HG03460 (cell line): ENCODE results near the gene HCN2.
"Not testable (repeated sequence)": the region's sequence is repeated elsewhere in the genome, so short reads cannot be mapped to it uniquely, and the experiment has no call there.

Source experiments
- ATAC-seq: cut with Tn5 transposase; IDR thresholded peaks from one replicate; pipeline ENCODE4 v1.9.1; 2021; ENCODE audit not compliant: unreplicated experiment

Gene HCN2

DNA sequence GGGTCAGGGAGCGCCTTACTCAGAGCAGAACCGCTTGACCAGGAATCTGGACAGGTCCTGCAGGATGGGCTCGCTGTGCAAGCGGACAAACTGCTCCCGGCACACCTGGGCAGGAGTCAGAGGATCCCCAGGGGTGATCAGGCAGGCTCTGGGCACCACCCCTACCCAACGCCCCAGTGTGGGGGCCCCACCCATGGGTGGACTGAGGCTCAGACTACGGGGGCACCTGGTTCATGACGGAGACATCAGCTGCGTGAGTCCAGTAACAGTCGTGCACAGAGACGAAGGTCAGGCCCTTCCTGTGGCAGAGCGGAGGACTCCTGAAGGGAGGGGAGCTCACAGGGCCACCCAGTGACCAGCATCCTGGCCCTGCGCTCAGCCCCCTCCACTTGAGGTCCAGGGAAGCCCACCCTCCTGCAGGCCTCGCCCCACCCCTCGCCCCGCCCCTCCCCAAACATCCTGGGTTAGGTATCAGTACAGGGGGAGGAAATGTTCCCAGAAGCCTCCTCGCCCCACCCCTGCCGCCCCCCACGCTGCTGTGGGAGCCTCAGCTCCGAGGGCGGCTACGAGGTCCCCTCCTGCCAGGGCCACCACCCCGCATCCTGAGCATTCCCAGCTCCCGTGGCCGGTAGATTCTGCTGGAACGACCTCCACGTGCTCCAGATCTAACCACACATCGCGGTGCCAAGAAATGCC lies 28.0 kb downstream of the HCN2 start:
- no peak for ATAC-seq

DNA sequence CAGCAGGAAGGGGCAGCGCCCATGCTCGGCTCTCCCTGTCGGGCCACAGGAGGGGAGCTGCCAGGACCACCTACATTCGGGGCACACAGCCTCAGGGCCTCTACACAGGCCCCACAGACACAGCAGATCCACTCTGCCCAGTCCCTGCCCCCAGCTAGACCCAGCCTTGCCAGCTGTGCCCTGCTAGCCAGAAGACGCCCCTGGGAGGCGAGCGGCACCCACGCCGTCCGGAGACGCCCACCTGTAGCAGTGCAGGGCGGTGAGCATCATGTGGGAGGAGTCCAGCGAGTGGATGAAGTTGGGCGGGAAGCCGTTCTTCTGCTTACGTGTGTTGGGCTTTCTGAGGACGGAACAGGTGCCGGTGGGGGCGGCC lies 28.6 kb downstream of the HCN2 start:
- no peak for ATAC-seq

DNA sequence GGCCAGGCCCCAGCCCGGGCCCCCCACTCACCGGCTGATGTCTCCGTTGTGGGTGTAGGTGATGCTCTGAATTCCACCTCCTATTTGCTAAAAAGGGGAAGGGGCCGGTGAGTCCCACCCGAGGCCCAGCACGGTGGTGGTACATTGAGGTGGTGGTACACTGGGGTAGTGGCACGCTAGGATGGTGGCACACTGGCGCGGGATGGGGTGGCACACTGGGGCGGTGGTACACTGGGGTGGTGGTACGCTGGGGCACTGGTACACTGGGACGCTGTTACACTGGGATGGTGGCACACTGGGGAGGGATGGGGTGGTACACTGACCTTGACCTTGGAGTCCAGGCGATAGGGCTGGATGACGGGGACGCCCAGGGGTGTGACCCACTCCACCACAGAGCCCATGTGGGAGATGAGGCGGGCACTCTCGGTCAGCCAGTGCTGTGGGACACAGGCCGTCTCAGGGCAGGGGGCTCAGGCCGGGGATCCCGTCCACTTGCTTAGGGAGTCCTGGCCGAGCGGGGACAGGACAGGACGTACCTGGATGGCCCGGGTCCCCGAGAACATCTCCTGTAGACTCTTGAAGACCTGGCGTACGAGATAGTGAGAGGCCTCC lies 29.1 kb downstream of the HCN2 start:
- no peak for ATAC-seq

DNA sequence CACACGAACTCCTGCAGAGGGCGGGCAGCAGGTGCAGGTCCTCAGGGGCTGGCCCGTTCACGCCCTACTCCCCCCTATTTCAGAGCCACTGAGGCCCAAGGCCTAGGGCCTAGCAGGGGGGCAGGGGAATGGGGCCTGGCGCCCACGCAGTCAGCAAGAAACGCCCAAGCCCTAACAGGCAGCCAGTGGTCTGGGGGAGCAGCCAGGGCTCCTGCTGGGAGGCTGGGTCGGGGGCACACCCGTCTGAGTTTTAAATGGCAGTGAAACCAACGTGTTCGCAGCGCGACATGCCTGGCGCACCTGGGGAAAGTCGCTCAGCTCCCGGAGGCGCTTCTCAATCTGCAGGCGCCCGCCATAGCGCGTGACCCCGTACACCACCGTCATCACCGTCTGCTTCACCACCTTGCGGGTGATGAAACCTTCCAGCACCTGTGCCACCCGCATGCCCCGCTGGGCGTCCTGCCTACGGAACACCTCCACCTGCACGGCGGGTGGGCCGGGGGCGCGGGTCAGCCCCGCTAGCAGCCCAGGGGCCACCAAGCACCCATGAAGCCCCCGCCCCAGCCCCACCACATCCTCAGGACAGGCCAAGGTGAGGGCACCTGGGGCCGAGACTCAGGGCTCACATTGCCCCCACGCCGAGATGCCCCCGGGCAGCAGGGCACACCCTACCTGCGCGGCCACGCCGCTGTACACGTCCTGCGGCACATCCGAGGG lies 29.8 kb downstream of the HCN2 start:
- ATAC-seq = no peak

DNA sequence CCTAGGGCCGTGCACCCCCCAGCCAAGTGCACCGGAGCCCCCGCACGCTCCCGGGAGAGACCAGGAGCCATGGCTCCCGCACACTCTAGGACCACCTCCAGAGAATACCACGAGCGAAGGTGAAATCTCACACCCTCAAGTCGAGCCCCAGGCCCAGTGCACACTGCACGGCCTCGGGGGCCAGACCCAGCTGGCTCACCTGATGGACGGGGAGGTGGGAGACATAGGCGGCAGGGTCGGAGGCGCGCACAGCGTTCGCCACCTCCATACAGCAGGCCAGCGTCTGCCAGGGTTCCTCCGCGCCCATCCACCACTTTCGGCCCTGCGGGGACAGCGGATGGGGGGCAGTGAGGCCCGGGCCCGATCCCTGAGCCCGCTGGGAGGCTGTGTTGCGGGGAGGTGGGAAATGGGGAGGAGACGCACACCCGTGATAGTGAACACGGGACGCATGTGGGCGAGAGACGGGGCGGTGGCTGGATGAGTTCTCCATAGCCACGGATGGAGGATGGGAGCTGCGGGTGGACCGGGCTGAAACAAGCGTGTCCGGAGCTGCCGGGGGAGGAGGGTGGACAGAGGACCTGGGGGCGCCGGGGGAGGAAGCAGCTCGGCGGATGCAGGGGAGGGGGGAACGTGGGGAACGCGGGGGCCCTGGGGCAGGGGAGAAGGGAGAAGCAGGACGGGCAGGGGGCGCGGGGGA lies 30.6 kb downstream of the HCN2 start:
- ATAC-seq = no peak

DNA sequence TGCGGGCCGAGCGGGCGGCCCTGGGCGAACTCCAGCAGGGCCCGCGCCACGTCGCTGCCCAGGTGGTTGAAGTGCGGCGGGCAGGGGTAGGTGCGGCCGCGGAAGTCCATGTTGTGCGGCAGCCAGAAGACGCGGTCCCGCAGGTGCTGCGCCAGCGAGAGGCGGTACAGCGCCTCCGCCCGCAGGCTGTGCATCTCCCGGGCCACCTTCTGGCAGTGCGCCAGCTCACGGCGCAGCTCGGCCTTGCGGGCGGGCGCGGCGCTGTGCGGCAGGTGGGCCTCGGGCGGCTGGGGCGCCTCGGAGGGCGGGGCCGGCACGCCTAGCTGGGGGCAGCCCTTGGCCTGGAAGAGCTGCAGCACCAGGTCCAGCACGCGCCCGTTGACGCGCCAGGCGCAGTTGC lies 31.5 kb downstream of the HCN2 start:
- not testable (repeated sequence) for ATAC-seq

DNA sequence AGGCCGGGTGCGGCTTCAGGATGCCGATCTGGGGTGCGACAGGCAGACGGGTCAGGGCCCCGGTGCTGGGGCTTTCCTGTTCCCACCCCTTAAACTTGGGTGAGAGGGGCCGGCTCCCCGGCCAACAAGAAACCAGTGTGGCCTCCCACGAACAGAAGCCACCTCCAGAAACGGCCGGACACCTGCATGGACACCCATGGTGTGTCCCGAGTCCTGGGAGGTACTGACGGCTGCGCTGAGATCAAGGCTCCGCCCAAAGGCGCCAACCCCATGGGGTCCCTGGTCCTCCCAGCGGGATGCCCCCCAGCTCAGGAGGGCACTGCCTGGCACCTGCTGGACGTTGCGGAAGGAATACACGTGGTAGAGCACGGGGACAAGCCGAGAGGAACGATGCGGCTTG lies 32.1 kb downstream of the HCN2 start:
- no peak for ATAC-seq

DNA sequence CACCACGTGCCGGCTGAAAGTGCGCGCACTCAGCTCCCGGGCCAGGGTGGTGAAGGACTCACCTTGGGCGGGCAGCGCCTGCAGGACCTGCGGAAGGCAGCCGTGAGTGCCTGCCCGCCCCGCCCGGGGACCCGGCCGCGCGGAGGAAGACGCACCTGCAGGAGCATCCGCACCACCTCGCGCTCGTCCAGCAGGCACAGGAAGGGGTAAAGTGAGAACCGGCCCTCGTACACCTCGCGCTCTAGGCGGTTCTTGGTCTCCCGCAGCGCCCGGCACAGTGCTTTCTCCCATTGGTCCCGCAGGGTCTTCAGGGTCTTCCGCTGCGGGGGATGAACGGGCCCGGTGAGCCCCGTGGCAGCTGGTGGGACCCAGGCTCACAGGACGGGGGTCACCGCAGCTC lies 33.0 kb downstream of the HCN2 start:
- no peak for ATAC-seq

DNA sequence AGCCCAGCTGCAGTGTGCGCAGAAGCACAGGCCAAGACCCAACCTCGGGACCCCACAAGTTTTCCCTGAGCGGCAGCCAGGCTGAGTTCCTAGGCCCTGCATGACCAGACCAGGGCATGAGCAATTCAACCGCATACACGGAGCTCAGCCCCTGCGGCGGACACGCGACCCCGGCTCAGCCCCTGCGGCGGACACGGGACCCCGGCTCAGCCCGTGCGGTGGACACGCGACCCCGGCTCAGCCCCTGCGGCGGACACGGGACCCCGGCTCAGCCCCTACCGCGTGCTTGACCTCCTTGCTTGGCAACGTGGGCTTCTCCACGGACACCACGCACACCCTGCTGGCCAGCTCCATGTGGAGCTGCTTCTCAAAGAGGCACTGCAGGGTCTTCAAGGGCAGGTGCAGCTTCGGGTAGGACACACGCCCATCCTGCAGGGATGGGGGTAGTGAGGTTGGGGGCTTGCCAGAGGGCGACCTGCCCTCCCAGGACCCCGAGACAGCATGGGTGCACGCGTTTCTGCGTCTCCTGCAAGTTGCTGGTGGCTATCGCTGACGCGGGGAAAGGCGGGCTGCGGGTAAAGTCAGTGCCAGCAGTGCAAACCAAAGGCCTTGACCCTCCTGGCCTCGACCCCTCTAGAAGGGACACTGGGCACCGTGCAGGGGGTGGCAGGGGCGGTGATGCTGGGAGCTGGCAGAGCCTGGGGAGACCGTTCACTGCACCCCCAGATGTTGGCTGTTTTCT lies 33.7 kb downstream of the HCN2 start:
- no peak for ATAC-seq

DNA sequence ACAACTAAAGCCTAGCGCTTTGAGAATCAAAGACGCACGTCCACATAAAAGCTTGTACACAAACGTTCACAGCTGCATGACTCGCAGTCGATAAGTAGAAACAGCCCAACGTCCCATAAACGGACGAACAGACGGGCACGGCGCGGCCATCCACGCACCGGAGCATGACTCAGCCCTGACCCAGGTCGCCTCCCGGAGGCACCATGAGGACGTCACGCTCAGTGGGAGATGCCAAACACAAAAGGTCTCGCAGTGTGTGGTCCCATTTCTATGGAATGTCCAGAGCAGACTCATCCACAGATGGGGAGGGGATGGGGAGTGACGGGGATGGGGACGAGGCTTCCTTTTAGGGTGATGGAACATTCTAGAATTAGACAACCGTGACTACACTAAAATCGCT lies 34.3 kb downstream of the HCN2 start:
- ATAC-seq = no peak

DNA sequence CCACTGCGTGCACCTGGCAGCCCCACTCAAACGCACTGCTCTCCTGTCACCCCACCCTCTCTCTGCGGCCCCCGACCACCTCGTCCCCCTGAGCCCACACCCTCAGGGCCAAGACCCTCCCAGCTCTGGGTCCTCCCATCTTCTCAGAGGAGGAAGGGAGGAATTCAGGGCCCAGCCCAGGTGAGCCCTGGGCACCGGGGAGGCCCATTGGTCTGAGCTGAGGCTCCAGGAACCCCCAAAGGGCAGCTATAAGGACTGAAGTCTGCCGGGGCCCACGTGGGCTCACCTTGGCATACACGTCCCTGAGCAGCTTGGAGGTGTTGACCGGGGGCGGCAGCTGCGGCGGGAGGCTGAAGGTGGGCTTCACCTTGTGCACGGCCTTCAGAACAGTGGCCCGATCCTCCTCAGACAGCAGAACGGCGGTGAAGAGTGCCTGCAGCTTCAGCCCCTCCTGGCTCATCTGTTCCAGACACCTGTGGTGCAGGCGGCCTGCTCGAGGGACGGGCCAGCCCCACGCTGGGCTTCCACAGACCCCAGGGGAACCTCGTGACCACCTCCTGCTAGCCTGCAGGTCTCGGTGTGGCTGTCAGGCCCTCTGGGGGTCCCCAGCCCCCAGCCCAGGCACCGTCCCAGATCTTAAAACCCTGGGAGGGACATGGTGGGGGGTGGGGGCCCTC lies 34.9 kb downstream of the HCN2 start:
- ATAC-seq = no peak

DNA sequence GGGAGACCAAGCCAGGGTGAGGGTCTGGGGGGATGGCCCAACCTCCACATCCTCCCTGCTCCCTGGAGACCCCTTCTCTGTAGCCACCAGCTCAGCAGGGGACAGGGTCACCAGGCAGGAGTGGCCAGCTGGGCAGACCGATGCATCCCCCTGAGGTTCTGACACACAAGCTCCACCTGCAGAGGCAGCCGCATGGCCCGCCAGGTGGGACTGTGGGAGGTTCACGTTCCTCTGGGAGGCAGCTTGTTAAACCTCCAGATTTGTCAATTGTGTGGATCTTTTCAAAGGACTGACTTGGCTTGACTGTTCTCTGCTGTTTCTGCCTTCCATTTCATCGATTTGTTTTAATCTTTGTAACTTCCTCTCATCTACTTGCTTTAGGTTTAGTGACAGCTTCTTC lies 35.6 kb downstream of the HCN2 start:
- ATAC-seq = no peak

DNA sequence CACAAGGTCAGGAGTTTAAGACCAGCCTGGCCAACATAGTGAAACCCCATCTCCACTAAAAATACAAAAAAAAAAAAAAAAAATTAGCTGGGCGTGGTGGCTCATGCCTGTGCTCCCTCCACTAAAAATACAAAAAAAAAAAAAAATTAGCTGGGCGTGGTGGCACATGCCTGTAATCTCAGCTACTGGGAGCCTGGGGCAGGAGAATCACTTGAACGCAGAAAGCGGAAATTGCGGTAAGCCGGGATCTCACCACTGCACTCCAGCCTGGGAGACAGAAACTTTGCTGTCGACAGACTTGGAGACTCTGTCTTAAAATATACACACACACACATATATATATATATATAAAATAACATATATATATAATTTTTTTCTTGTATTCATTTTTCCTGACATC lies 36.9 kb downstream of the HCN2 start:
- ATAC-seq = not testable (repeated sequence)

DNA sequence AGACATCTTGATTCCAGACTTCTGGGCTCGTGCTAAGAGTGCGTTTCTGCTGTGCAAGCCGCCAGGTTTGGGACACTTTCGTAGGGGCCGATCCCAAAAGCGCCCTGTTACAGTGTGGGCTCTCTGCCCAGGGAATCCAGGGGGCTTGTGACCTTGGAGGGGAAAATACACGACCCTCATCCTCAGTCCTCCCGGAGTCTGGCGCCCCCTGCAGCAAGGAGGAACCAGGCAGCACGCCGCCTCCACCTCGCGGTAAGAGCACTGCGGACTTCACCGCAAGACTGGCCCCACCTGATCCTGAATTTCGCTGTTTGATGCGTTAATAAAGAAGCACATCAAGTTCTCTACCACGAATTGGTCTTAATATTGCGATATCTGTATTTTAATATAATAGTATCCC lies 38.5 kb downstream of the HCN2 start:
- no peak for ATAC-seq

DNA sequence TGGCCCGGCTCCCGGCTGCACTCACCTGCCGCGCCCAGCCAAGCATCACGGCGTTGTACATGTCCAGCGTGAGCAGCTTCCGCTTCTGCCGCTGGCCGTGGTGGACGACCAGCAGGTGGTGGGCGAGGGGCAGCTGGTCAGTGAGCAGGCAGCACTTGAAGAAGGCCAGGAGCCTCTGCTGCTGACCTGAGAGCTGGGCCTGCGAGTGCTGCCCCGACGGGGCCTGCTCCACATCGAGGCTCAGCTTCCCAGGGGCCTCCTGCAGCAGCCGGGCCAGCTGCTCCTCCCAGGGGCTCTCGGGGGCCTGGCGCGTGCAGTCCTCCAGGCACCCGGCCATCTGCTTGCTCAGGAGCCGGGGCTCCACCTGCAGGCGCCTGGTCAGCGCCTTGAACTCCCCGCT lies 39.8 kb downstream of the HCN2 start:
- ATAC-seq = not testable (repeated sequence)

DNA sequence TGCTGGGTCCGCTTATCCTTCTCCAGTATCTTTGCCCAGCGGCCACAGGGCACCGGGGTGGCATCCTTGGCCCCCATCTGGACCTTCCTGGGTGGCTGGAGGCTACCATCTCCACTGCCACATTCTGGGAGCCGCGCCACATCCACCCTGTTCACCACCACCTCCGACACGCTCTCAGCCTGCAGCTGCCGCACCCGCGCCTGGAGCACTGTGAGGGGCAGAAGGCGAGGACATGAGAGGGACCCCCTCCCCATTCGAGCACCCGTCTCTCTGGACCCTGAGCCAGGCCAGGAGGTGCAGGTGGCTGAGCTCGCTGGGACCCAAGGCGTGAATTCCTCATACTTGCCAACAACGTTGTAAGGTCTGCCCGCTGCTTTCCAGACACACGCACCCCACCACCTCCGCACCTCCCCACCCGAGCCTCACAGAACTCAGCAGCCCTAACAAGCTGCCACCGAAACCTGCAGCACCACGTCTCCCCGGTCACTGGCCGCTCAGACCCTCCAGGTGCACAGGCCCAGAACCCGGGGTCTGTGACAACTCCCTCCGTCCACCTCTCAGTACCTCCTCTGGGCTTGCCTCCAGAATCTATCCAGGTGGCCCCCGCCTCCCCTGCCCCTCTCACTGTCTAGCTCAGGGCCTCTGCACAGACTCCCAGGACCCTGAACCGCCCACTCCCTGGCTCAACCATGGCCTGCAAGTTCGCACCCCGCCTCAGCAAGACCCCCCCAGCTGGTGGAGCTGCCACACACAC lies 40.5 kb downstream of the HCN2 start:
- ATAC-seq = no peak

DNA sequence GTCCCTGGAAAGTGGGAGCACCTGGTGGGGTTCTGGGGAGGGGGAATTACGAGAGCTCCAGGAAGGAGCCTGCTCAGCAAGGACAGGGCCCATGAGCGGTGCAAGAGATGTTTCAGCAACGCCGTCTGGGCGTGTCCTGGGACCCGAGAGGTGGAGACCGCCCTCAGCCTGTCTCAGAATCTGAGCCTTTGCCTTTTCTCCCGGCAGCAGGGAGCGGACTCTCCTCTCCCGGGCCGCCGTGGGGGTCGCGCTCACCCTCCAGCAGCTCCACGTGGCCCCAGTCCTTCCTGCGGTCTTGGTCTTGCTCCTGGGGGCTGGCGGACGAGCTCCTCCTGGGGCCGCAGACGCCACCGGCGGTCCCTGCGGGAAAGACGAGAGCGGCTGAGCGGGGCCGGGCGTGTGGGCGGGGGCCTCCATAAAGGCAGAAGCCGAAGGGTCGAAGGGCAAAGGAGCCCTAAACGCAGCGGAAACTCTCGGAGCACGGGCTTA lies 42.9 kb downstream of the HCN2 start:
- peak; percentile 9 for ATAC-seq

DNA sequence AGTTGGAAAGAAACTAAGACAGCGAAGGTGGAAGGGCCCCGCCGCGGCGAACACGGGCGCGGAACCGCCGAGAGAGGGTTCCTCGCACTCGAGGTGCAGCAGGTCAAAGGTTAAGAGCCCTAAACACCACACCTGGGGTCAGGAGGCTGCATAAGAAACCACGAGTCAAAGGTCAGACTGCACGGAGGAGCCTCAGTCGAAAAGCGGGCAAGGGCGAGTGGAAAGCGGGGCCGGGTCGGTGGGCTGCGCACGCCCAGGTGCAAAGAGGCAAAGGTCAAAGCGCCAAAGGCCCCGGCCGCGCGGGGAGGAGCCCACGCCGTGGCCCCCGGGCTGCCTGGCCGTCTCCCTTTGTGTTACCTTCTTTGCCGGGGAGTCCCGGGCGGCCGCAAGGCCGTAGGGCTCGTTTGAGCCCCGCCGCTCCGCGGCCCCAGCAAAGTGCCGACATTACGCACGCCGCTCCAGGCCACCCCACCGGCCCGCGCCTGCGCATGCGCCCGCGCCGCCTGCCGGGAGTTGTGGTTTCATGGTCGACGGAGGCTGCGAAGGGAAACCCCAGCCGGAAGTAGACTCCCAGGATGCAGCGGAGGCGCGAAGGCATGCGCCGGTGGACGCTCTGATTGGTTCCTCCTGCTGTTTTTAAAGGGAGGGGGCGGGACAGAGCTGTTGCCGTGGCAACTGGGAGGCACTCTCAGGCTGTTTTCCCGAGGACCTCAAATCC lies 43.5 kb downstream of the HCN2 start, which contains the start of gene POLRMT:
Gene POLRMT (minus strand): TSS at position 470 of the 718 bp plus-strand sequence. CDS start 25 bp downstream, at position 445.
- ATAC-seq = peak; percentile 64
